GM10266 (cell line): ENCODE measurements around the gene FALEC.
A peak's percentile ranks its signal among the peaks of the same experiment; 100 is the strongest.

ENCODE experiments used
- DNase-seq: peaks from one replicate; pipeline ENCODE4 v3.0.0; 2012; ENCODE audit errors: extremely low spot score
- CTCF ChIP-seq: IDR thresholded peaks from 2 replicates; pipeline ENCODE4 v1.5.1; 2012; ENCODE audit warnings: mild to moderate bottlenecking, low read depth; ENCODE audit not compliant: control insufficient read depth, insufficient read depth; ENCODE audit errors: missing control alignments

The FALEC gene

GRCh38 chr1:150560011-150560438 lies 44.5 kb downstream of the FALEC start:
- TF ChIP-seq CTCF, result peak; percentile 90
- peak; percentile 85 for DNase-seq

GRCh38 chr1:150560576-150561253 lies 45.2 kb downstream of the FALEC start:
- DNase-seq, result peak; percentile 86

GRCh38 chr1:150561254-150561973 lies 45.9 kb downstream of the FALEC start:
- TF ChIP-seq CTCF, result peak; percentile 35
- DNase-seq, result peak; percentile 62

More at GRCh38 chr1:150560576-150561253, 45.2 kb downstream of the FALEC start:
- peak; percentile 93 for TF ChIP-seq CTCF

GRCh38 chr1:150561974-150562445 lies 46.5 kb downstream of the FALEC start:
- peak; percentile 82 for DNase-seq
- no peak for TF ChIP-seq CTCF

GRCh38 chr1:150562446-150563339 lies 47.1 kb downstream of the FALEC start:
- DNase-seq, result peak; percentile 87

GRCh38 chr1:150563340-150564038 lies 47.9 kb downstream of the FALEC start:
- DNase-seq, result peak; percentile 55
- TF ChIP-seq CTCF, result peak; percentile 15

More at GRCh38 chr1:150562446-150563339, 47.1 kb downstream of the FALEC start:
- TF ChIP-seq CTCF, result no peak
